GM21390 (cell line): ENCODE results near the gene PPP1R13B.
"Not testable (repeated sequence)": the region's sequence is repeated elsewhere in the genome, so short reads cannot be mapped to it uniquely, and the experiment has no call there.

ENCODE experiments used
- ATAC-seq: cut with Tn5 transposase; IDR thresholded peaks from one replicate; pipeline ENCODE4 v1.9.1; 2021; ENCODE audit not compliant: unreplicated experiment

The PPP1R13B gene

GRCh38 chr14:103802356-103802755, 45.0 kb downstream of the PPP1R13B start:
- no peak for ATAC-seq

GRCh38 chr14:103801459-103801858, 45.9 kb downstream of the PPP1R13B start:
- no peak for ATAC-seq

- ATAC-seq, result not testable (repeated sequence)
These were observed 54.2 kb downstream of the PPP1R13B start for GRCh38 chr14:103793192-103793591.

DNA sequence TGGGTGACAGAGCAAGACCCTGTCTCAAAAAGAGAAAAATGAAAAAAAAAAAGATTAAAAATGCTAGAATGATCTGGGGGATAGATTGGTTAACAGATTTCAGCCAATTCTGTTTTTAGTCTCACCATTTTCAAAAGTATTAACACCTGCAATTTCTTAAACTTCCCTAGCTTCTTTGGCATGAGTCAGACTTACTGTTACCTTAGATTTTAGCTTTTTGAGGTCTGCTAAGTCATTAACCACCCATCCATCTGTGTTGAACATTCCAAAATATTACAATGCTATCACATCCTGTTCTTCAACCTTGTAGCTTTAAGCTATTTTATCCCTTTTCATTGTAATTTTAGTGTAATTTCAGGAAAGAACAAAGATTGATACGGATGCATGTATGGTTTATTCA, 59.3 kb downstream of the PPP1R13B start:
- no peak for ATAC-seq

DNA sequence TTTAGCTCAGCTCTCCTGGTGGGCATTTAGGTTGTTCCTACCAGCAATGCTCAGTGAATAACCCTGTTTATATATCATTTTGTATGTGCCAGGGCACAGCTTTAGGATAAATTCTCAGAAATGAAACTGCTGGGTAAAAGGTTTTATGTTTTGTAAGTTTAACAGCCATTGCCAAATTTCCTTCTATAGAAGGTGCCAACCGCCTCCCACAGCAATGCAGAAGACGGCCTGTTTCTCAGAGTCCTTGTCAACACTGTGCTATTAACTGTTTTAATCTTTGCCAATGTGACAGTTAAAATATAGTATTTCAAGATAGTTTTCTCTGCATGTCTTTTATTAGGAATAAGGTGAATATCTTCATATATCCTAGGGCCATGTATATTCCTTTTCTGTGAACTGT, 65.0 kb downstream of the PPP1R13B start:
- ATAC-seq, result no peak

DNA sequence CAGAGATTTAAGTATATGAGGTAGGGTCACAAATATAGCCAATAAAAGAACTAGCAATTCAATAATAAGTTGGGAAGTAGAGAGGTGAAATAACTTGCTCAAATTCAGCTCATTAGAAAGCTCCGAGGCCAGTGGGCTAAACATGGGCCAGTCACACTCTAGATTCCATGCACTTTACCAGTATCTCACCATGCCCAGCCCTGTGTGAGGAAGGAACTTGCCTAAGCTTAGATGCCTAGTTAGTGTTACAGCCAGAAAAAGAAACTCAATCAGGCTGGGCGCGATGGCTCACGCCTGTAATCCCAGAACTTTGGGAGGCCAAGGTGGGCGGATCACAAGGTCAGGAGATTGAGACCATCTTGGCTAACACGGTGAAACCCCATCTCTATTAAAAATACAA, 71.1 kb downstream of the PPP1R13B start:
- ATAC-seq, result not testable (repeated sequence)

DNA sequence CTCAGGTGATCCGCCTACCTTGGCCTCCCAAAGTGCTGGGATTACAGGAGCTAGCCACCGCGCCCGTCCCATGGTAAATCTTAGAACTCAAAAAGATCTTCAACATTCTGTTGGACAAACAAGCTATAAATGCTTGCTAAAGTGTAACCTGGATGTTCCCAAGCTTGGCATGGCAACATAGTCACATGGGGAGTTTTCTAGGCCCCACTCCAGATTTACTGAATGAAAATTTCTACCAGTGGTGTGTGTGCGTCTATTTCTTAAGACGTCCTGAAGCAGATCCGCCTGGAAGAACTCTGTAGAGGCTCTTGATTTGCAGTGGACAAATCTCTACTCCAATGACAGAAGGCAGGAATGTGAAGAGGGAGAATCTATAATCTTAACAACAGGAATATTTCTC, 71.9 kb downstream of the PPP1R13B start:
- ATAC-seq, result no peak

GRCh38 chr14:103773521-103773920, 73.9 kb downstream of the PPP1R13B start:
- ATAC-seq, result no peak

DNA sequence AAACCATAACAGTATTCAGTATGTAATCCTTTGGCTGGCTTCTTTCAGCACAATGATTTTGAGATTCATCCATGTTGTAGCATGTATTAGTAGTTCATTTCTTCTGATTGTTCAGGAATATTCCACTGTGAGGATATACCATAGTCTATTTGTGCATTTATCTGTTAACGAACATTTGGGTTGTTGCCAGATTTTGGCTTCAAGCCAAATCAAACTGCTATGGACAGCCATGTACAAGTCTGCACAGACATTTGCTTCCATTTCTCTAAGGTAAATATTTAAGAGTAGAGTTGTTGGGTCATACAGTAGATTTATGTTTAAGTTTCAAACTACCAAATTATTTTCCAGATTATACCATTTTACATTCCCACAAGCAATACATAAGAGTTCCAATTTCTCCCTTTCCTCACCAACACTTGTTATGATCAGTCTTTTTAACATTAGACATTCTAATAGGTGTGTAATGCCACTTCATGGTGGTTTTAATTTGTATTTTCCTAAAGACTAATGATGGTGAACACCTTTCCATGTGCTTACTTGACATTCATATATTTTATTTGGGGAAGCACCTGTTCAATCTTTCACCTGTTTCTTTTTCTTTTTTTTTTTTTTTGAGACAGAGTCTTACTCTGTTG, 75.2 kb downstream of the PPP1R13B start:
- ATAC-seq, result no peak

DNA sequence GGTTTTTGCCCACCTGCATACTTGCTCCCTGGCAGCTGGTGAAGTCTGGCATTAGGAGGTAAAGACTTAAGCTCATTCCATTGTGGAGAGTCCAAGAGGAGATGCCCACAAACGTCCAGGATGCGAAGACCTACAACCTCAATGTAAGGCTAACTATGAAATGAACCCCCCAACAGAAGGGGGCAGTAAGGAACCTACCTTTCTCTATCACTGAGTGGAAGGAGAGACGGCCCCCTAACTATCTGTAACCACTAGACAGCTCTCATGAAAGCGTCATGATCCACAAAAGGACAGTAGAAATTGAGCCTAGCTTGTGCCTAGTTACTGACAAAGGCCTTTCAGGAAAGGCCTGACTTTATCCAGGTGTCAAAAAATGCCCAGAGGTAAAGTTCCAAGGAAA, 76.5 kb downstream of the PPP1R13B start:
- ATAC-seq, result no peak

DNA sequence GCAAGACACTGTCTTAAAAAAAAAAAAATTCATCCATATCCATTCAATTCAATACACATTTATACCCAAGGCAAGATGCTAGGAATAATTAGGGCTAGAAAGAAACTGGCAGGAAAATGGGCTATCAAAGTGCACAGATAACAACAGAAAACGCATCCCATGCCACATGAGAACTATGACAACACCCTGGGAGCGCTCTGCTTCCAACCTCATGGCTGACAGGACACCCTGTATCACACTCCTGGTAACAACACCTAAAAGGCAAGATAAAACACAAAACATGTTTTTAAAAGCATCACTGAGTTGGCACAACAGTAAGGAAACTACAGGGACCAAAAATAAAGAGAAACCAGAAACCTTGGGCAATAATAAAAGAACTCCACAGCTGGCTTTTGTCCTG, 76.9 kb downstream of the PPP1R13B start:
- no peak for ATAC-seq

DNA sequence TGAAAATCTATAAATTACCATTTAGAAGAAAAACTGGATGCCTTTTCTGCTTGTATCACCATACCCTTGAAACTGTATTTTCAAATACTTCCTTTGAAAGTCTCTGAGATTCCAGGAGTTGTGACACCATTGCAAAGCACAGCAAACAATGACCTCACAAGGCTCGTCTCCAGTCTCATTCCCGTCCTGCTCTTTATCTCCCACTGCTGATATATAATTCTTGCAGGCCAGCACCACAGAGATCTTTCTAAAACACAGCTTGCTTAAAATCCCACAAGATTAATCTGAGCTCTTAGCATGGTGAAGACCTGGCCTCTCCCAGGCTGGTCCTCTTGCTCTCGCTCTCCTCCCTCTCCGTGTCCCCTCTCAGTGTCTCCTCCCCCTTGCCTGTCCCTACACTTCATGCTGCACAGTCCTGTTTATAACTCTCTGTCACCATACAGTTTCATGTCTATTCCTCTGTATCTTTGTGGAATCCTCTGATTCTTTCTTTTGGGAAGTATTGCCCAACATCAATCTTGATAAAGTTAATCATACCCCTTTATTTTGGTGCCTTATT, 80.0 kb downstream of the PPP1R13B start:
- no peak for ATAC-seq

DNA sequence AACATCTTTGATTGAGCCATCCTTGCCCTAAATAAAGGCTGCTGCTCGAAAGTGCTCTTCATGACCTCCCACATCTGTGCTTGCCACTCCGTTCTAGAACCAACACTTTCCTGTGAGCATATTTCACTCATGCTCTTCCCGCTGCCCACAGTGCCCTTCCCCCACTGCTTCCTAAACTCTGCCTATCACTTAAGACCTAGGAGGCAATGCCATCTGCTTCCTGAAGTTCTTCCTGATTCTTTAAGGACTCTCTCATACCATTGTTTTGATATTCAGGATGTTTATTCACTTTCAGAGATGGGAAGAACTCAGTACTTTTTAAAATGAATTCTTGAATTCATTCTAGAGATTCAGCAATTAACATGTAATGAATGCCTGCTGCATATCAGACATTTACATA, 81.8 kb downstream of the PPP1R13B start:
- no peak for ATAC-seq

DNA sequence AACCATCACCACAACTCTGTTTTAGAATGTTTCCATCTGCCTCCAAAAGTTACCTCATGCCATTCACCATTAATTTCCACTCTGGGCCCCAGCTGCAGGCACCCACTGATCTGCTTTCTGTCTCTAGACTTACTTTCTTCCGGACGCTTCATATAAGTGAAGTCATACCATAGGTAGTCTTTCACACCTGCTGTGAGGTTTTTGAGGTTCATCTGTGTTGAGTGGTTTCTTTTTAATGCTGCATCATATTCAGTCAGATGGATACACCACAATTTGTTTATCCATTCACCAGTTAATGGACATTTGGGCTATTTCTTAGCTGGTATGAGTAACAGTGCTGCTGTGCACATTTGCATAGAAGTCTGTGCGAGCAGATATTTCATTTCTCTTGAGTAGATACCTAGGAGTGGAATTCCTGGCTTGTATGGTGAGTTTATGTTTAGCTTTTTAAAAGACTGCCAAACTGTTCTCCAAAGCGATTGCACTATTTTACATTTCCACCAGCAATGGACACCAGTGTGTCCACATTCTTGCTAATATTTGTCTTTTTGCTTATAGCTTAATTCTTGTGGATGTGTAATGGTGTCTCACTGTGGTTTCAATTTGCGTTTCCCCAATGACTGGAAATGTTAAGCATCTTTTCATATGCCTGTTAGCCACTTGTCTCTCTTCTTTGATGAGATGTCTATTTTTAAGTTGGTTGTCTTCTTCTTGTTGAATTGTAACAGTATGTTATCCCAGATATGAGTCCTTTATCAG, 83.5 kb downstream of the PPP1R13B start:
- ATAC-seq, result peak; percentile 87

GRCh38 chr14:103762541-103762940, 84.8 kb downstream of the PPP1R13B start:
- no peak for ATAC-seq

DNA sequence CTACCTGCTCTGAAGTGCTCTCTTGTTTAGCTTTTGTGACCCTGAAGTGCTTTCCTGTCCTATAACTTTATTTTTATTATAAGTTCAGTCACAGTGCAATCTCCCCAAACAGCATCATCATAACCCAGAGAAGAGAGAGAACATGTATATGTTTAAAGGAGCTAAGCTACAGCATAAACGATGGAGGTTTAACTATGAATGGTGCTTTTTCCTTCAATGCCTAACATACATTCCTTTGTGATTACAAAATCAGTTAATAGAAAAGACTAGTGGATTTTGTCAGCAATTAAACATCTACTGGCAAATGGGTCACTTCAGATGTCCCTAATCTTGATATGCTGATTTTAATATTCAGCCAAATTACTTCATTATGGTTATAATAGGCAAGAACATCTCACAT, 85.3 kb downstream of the PPP1R13B start:
- ATAC-seq, result no peak

DNA sequence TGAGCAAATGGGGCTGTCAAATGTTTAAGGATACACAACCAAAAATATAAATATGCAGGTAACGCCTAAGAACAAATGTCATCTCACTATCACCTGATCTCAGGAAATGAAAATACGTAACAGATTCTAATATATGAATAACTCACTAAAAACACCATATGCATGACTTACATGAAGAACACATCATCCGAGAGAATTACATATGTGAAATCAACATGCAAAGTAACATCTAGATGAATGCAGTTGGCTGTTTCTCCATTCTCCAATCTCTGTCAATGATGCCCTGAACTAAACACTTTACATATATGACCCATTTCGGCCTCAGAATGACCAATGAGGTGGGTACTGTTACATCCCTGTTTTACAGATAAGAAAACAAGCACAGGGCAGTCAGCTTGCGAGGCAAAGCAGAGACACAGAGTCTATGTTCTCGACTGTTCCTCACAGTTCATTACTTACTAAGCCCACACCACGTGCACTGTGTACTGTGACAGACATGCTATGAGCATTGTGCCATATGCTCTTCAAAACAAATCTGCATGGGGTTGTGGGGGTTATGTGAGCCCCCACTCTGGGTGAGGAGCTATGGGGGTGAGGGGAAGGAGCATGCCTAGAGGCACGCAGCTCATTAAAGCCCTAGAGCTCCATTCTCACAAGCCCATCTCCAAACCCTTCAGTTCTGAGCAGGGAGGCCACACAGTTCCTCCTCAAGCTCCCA, 89.2 kb downstream of the PPP1R13B start:
- no peak for ATAC-seq

GRCh38 chr14:103755060-103755459, 92.3 kb downstream of the PPP1R13B start:
- ATAC-seq, result no peak

DNA sequence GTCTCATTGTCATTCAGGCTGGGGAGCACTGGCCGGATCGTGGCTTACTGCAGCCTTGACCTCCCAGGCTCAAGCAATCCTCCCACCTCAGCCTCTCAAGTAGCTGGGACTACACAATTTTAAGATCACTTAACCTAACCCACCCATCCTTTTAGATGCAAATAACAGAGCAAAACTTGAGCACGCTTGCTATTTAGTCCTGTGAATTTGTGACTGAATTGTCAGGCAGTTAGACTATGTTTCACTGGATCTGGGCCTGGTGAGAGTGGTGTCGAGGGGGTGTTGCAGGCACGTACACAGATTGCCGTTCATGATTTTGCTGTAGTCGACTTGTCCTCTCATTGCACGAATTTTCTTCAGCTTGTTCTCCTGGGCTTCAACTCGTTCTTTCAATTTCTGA, 93.6 kb downstream of the PPP1R13B start:
- no peak for ATAC-seq

GRCh38 chr14:103749860-103750259, 97.5 kb downstream of the PPP1R13B start:
- ATAC-seq, result no peak

DNA sequence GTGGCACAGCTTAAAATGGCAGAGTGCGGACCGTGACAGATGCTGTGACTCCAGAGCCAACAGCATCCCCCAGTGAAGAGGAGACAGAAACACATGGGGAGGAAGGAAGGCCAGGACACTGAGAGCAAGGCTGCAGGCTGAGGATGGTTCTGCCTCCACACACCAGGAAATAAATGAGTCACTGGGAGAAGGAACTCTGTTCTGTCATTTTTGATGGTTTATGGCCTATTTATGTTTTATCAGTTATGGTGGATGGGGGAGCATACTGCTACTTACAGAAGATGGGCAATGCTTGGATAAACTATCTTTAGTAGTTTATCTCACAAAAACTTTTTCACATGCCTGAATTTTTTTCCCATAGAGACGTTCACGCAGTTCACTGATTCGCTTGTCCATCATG, 97.9 kb downstream of the PPP1R13B start:
- ATAC-seq, result no peak

- no peak for ATAC-seq
These were observed 98.9 kb downstream of the PPP1R13B start for GRCh38 chr14:103748534-103748857.
